ENCODE data around the gene IMPA2.
"Not testable (repeated sequence)": the region's sequence is repeated elsewhere in the genome, so short reads cannot be mapped to it uniquely, and the experiment has no call there.

Gene IMPA2

GRCh38 chr18:11981192-11981542, at the start of gene IMPA2:
TSS of gene IMPA2 (plus strand) at chr18:11981507. CDS start at chr18:11981670, 163 bp downstream.
- DNase-seq (ENCODE audit: low read depth), result no peak

GRCh38 chr18:11932393-11932792, 48.9 kb upstream of the IMPA2 start:
- no peak for DNase-seq (ENCODE audit: low read depth)

- DNase-seq (ENCODE audit: low read depth), result no peak
Observed at GRCh38 chr18:11937874-11938478, 43.3 kb upstream of the IMPA2 start.

GRCh38 chr18:11940956-11941355, 40.4 kb upstream of the IMPA2 start:
- DNase-seq (ENCODE audit: low read depth), result no peak

GRCh38 chr18:11943551-11943950, 37.8 kb upstream of the IMPA2 start:
- no peak for DNase-seq (ENCODE audit: low read depth)

- DNase-seq (ENCODE audit: low read depth), result no peak
Observed at GRCh38 chr18:11944252-11944651, 37.1 kb upstream of the IMPA2 start.

GRCh38 chr18:11944786-11945185, 36.5 kb upstream of the IMPA2 start:
- no peak for DNase-seq (ENCODE audit: low read depth)

GRCh38 chr18:11945834-11946659, 35.3 kb upstream of the IMPA2 start:
- DNase-seq (ENCODE audit: low read depth), result peak; percentile 42

- DNase-seq (ENCODE audit: low read depth), result no peak
Observed at GRCh38 chr18:11946756-11947155, 34.6 kb upstream of the IMPA2 start.

- peak; percentile 94 for DNase-seq (ENCODE audit: low read depth)
Observed at GRCh38 chr18:11947214-11948191, 33.8 kb upstream of the IMPA2 start.

- DNase-seq (ENCODE audit: low read depth), result no peak
Observed at GRCh38 chr18:11948852-11949523, 32.3 kb upstream of the IMPA2 start.

GRCh38 chr18:11950824-11951223, 30.5 kb upstream of the IMPA2 start:
- DNase-seq (ENCODE audit: low read depth), result no peak

GRCh38 chr18:11951390-11951851, 29.9 kb upstream of the IMPA2 start:
- no peak for DNase-seq (ENCODE audit: low read depth)

- DNase-seq (ENCODE audit: low read depth), result no peak
Observed at GRCh38 chr18:11953113-11953512, 28.2 kb upstream of the IMPA2 start.

GRCh38 chr18:11955239-11956029, 25.9 kb upstream of the IMPA2 start:
- peak; percentile 74 for DNase-seq (ENCODE audit: low read depth)

GRCh38 chr18:11956371-11957308, 24.7 kb upstream of the IMPA2 start:
- DNase-seq (ENCODE audit: low read depth), result no peak

- DNase-seq (ENCODE audit: low read depth), result no peak
Observed at GRCh38 chr18:11957636-11958035, 23.7 kb upstream of the IMPA2 start.

- DNase-seq (ENCODE audit: low read depth), result not testable (repeated sequence)
Observed at GRCh38 chr18:11959651-11960050, 21.7 kb upstream of the IMPA2 start.

- no peak for DNase-seq (ENCODE audit: low read depth)
Observed at GRCh38 chr18:11960743-11961380, 20.4 kb upstream of the IMPA2 start.
